ENCODE results near the gene NEK7.
A peak's percentile ranks its signal among the peaks of the same experiment; 100 is the strongest.
"Not testable (repeated sequence)": the region's sequence is repeated elsewhere in the genome, so short reads cannot be mapped to it uniquely, and the experiment has no call there.

NEK7 gene

GRCh38 chr1:198156745-198157240 lies at the start of gene NEK7:
Gene NEK7 (plus strand): TSS chr1:198156998. CDS start chr1:198232581, 75,583 bp downstream.
- DNase-seq (ENCODE audit: low spot score), result peak; percentile 72

- no peak for DNase-seq (ENCODE audit: low spot score)
These were observed 49.7 kb upstream of the NEK7 start for GRCh38 chr1:198107091-198107501.

GRCh38 chr1:198108636-198109370 lies 48.0 kb upstream of the NEK7 start:
- no peak for DNase-seq (ENCODE audit: low spot score)

GRCh38 chr1:198109371-198109715 lies 47.5 kb upstream of the NEK7 start:
- no peak for DNase-seq (ENCODE audit: low spot score)

GRCh38 chr1:198113342-198113750 lies 43.5 kb upstream of the NEK7 start:
- DNase-seq (ENCODE audit: low spot score), result no peak

- DNase-seq (ENCODE audit: low spot score), result no peak
These were observed 40.7 kb upstream of the NEK7 start for GRCh38 chr1:198116069-198116468.

GRCh38 chr1:198116469-198116868 lies 40.3 kb upstream of the NEK7 start:
- DNase-seq (ENCODE audit: low spot score), result no peak

- no peak for DNase-seq (ENCODE audit: low spot score)
These were observed 39.5 kb upstream of the NEK7 start for GRCh38 chr1:198117267-198117666.

GRCh38 chr1:198118134-198118533 lies 38.7 kb upstream of the NEK7 start:
- no peak for DNase-seq (ENCODE audit: low spot score)

- DNase-seq (ENCODE audit: low spot score), result no peak
These were observed 36.9 kb upstream of the NEK7 start for GRCh38 chr1:198119906-198120305.

- DNase-seq (ENCODE audit: low spot score), result no peak
These were observed 35.6 kb upstream of the NEK7 start for GRCh38 chr1:198121056-198121826.

- DNase-seq (ENCODE audit: low spot score), result no peak
These were observed 34.1 kb upstream of the NEK7 start for GRCh38 chr1:198122693-198123092.

GRCh38 chr1:198123133-198123532 lies 33.7 kb upstream of the NEK7 start:
- DNase-seq (ENCODE audit: low spot score), result no peak

GRCh38 chr1:198124673-198125072 lies 32.1 kb upstream of the NEK7 start:
- DNase-seq (ENCODE audit: low spot score), result no peak

- no peak for DNase-seq (ENCODE audit: low spot score)
These were observed 30.6 kb upstream of the NEK7 start for GRCh38 chr1:198125995-198126735.

- no peak for DNase-seq (ENCODE audit: low spot score)
These were observed 28.3 kb upstream of the NEK7 start for GRCh38 chr1:198128533-198128932.

GRCh38 chr1:198130053-198130452 lies 26.7 kb upstream of the NEK7 start:
- DNase-seq (ENCODE audit: low spot score), result not testable (repeated sequence)

- DNase-seq (ENCODE audit: low spot score), result peak; percentile 6
These were observed 24.6 kb upstream of the NEK7 start for GRCh38 chr1:198132060-198132781.

- DNase-seq (ENCODE audit: low spot score), result no peak
These were observed 22.5 kb upstream of the NEK7 start for GRCh38 chr1:198134252-198134651.

GRCh38 chr1:198135366-198135765 lies 21.4 kb upstream of the NEK7 start:
- no peak for DNase-seq (ENCODE audit: low spot score)

- DNase-seq (ENCODE audit: low spot score), result no peak
These were observed 15.0 kb upstream of the NEK7 start for GRCh38 chr1:198141668-198142351.
